GM18858 (cell line): ENCODE results near the gene PTPN1.
A peak's percentile ranks its signal among the peaks of the same experiment; 100 is the strongest.
"Not testable (repeated sequence)": the region's sequence is repeated elsewhere in the genome, so short reads cannot be mapped to it uniquely, and the experiment has no call there.

Experiments
- ATAC-seq: cut with Tn5 transposase; IDR thresholded peaks from one replicate; pipeline ENCODE4 v1.9.1; 2021; ENCODE audit not compliant: unreplicated experiment

PTPN1 gene

DNA sequence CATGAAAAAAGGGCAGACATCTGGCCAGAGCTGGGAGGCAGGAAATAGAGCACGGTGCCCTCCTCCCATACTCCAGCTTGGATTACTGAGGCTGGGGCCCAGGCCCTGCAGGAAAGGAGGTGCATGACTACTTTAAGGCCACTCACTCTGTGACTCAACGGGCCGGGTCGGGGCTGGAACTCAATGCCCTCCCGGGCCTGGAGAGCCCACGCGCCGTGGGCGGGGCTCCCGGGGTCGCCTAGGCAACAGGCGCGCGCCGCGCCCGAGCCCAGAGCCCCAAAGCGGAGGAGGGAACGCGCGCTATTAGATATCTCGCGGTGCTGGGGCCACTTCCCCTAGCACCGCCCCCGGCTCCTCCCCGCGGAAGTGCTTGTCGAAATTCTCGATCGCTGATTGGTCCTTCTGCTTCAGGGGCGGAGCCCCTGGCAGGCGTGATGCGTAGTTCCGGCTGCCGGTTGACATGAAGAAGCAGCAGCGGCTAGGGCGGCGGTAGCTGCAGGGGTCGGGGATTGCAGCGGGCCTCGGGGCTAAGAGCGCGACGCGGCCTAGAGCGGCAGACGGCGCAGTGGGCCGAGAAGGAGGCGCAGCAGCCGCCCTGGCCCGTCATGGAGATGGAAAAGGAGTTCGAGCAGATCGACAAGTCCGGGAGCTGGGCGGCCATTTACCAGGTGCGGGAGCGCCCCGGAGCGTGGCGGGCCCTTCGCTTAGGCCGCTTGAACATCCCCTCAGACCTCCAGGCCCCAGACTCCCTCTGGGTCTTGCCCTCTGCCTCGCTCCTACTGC lies at the start of gene PTPN1:
PTPN1 (plus strand) TSS at position 461 of the 783 bp plus-strand sequence; CDS start at position 606, 145 bp downstream.
- ATAC-seq: peak; percentile 79

DNA sequence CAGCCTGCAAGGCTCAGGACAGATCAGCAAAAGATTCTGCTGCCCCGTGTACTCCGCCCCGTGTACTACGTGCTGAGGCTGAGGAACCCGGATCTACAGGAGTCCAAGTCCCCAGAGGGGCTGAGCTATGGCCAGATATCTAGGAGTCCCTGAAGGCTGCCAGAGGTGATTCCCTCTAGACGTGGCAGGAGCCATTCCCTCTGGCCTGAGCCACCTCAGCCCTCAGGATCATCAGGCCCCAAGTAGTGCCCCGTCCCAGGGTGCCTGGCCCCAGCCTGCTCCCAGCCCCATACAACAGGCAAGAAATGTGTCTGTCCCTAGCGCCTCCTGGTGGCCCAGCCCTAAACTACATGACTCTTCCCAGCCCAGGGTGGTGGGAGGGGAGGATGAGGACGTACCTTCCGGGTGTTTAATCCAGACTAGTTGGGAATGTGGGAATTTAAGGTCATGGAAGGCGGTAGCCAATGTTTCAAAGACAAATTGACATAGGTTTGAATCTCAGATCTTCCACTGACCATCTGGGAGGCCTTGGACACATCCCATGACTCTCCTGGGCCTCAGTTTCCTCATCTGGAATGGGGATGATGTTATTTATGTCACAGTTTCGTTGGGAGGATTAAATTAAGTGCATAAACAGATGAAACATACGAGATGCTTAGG lies 49.4 kb upstream of the PTPN1 start:
- no peak for ATAC-seq

DNA sequence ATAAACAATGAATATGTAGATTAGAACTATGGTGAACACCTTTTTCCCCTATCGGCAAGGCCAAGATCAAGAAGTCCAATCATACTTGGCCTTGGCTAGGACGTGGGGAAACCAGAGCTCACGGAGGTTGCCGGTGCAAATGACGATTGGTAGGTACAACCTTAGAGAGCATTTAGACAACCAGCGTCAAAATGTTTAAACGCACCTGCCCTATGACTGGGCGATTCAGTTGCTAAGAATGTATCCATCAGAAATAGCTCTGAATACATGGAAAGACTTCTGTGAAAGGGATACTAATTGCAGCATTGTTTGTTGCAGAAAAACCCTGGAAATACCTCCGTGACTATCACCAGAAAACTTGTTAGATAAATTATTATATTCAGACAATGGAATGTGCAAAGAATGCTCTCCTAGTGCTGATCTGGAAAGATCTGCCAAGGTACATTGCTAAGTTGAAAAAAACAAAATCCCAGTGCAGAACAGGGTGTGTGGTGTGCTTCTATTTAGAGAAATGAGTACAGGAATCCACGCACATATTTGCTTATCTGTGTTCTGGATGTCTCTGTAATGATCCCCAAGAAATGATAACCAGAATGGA lies 48.0 kb upstream of the PTPN1 start:
- no peak for ATAC-seq

DNA sequence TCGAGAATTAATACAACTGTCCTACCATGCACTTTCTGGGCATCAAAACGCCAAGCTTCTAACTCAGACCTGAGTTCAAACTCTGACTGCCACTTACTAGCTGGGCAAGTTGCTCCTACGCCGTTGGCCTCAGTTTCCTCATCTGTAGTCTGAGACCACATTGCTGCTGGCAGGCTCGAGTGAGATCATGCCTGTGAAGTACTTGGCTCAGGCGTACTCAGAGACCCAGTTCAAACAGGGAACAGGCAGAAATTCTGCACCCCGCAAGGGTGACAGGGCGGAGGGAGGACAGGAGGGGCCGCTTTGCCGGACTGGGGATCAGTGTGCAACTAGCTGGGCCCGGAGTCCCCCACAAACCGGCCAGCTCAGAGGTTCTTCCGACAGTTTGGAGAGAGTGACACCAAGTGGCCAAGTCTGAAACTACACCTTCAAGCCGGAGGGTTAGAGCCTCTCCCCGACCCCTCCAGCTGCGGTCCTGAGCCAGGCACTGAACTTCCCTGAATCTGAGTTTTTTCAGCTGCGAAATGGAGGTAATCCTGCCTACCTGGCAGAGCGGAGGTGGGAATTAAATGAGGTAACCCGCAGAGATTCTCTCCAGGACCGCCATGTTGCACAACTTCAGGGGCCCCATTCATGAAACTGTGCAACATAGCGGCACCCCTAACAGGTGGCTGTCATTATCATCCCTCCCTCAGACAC lies 46.0 kb upstream of the PTPN1 start:
- no peak for ATAC-seq

DNA sequence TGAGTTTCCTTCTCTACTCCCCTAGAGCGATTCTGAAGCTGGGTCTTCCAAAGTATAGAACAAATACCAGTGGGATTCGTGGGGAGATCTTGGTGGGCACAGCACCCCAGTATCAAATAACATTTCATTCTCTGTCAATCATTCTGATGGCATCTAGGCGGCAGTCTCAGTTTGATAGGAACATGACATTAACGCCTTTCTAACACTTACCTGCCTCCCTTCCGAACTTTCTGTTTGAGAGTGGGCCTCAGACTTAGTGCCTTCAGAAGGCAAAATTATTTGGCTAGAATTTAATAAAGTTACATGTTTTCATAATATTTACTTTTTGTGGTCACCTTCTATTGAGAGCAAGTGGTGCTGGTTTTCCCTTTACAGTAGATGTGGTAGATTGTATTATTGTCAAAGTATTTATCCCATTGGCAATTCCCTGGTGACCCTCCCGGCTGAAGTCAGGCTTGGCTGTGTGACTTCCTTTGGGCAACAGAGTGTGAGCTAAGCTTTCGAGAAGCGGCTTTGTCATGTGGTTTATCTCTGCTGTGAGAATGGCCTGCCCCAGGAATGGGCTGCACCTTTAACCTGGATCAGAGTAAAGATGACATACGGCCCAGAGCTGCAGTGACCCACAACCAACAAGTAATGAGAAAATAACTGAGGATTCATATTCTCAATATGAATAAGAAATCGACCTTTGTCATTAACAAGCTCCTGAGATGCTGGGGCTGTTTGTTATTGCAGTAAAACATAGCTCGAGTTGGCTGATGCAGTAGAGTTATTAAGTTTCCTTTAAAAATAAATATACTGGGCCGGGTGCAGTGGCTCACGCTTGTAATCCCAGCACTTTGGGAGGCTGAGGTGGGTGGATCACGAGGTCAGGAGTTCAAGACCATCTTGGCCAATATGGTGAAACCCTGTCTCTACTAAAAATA lies 45.2 kb upstream of the PTPN1 start:
- no peak for ATAC-seq

DNA sequence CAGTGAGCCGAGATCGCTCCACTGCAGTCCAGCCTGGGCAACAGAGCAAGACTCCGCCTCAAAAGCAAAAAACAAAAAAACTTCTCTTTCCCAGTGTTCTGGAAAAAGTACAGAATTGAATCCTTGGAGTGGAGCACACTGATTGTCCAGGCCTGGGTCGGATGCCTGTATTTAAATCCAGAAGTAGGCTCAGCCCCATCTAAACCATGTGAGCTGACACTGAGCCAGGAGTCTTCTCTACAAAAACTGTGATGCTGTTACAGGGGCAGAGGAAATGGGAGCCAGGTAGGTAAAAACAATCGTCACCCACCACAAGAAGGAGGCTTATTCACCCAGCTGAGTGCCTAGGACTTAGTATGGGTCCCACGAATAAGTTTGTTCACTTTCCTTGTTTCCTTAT lies 43.0 kb upstream of the PTPN1 start:
- ATAC-seq: no peak

DNA sequence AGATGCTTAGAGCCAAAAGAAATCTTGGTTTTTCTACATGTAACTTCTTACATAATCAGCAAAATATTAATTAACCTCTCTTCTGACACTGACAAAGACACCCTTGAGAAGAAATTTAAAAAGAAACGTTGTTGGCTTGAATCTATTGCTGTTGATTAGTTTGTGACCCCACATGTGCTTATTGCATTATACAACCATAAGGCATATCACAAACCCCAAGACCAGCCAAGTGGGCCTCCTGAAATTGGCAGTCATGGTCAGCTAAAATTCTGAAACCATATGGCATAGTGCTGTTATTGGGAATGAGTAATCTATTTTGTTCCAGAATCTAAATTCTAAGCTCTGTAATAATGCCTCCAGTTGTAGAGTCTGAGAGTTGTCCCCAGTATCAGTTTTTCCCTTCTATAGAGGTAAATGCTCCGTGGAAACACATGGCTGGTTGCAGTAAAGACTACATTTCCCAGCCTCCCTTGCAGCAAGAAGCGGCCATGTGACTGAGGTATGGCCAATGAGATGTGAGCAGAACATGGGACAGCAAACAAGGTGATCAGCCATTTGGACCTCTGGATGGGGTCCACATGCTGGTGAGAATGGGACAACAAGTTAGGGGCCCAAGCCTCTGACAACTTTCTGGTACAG lies 42.3 kb upstream of the PTPN1 start:
- ATAC-seq: no peak

DNA sequence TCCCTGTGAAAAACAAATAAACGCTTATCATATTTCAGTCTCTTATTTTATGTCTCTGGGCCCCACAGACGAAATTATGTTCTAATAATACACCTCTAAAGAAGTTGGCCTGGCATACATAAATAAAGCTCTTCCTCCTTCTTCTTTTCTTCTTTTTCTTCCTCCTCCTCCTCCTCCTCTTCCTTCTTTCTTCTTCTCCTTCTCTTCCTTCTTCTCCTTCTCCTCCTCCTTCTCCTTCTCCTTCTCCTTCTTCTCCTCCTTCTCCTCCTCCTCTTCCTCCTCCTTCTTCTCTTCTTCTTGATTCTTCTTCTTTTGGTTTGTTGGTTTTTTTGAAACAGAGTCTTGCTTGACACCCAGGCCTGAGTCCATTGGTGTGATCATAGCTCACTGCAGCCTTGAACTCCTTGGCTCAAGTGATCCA lies 41.8 kb upstream of the PTPN1 start:
- ATAC-seq: no peak

DNA sequence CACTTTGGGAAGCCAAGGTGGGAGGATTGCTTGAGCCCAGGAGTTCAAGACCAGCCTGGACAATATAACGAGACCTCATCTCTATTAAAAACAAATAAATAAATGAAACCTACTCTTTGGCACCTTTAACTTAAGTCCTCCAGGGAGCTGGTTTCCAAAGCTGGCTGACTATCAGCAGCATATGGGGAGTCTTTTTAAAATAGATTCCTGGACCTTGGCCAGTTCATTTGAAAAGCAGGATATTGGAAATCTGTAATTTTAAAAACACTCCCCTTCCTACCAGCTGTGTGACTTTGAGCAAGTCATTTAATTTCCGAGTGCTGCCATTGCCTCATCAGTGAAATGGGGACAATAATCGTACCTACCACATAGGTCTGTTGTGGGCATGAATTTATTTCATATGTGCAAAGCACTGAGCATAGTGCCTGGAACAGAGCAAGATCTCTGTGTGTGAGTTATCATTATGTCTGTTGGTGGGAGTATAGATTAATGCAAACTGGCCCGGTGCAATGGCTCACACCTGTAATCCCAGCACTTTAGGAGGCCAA lies 40.9 kb upstream of the PTPN1 start:
- no peak for ATAC-seq

DNA sequence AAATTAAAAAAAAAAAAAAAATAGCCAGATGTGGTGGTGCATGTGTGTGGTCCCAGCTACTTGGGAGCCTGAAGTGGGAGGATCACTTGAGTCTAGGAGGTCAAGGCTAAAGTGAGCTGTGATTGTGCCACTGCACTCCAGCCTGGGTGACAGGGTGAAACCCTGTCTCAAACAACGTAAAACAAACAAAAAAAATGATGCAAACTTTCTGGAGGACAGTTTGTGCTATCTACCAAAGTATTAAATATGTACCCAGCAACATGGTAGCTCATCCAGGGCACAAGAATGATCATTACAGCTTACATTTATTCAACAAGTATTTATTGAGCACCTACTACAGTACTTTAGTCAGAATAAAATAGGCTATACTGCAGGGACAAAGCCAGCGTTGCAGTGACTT lies 40.4 kb upstream of the PTPN1 start:
- no peak for ATAC-seq

DNA sequence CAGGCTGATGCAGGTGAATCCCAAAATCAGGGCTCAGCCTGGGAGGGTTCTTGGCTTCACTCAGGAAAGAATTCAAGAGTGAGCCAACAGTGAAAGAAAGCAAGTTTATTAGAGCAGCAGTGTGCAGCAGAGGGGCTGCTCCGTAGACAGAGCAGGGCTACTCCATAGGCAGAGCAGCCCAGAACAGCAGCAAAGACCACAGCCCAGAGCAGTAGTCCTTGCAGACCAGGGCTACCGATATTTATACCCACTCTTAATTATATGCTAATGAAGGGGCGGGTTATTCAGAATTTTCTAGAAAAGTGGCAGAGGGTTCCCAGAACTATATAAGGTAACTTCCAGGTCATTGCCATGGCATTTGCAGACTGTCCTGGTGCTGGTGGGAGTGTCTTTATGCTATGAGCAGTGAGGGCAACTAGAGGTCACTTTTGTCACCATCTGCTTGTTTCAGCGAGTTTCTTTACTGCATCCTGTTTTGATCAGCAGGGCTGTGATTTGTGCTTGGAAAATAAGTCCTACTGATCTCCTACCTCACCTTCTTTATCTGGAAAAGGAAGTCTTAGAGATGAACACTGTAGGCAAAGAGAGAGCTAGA lies 39.8 kb upstream of the PTPN1 start:
- ATAC-seq: no peak

DNA sequence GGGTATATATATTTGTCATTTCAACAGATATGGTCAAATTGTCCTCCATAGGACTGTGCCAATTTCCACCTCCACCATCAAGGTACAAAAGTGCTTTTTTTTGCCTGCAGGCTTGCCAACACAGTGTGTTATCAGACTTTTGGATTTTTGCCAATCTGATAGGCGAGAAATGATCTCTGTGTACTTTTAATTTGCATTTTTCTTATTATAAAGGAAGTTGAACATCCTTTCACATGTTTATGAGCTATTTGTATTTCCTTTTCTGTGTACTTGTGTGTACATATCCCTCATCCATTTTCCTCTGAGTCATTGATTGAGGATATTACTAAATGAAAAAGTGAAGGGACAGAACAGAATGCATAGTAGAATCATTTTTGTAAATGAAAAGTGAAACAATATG lies 39.0 kb upstream of the PTPN1 start:
- no peak for ATAC-seq

DNA sequence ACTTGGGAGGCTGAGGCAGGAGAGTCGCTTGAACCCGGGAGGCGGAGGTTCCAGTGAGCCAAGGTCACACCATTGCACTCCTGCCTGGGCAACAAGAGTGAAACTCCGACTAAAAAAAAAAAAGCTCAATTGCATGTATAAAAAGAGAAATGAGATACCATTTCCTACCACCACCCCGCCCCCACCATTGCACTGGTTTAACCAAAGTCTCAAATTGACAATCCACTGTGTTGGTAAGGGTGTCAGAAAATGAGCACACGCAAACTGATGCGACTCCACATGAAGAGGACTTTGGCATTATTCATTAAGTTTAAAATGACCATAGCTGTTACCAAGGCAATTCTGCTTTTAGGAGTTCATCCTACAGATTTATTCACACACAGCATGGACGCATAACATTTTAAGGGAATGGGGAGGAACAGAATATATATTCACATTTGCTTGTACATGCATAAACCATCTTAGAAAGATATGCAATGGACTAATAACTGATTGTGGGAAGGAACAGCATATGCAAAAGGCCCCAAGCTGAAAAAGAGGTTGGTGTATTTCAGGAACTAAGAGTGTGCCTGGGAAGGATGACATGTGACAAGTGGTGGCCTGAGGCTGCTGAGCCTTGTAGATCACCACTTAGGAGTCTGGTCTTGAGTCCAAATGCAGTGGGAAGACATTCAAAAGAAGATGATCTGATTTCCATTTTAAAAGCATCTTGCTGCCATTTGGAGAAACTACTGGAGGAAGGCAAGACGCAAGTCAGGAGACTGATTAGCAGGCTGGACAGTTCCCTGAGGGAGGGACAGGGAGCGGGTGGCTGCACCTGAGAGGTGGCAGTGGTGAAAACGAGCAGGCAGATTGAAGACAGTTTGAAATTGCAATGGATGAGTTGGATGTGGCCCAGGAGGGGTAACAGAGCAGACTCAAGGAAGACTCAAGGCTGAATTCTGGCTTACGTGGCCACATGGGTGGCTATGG lies 37.2 kb upstream of the PTPN1 start:
- no peak for ATAC-seq

DNA sequence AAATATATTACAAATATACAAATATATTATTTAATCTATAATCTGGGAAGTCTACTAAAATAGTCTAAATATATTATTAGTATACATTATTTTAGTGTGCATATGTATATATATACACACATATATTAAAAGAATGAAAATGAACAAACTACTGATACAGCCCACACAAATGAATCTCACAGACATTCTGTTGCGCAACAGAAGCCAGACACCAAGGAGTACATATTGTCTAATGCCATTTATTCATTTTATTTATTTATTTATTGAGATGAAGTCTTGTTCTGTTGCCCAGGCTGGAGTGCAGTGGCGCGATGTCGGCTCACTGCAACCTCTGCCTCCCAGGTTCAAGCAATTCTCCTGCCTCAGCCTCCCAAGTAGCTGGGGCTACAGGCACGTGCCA lies 35.8 kb upstream of the PTPN1 start:
- not testable (repeated sequence) for ATAC-seq

DNA sequence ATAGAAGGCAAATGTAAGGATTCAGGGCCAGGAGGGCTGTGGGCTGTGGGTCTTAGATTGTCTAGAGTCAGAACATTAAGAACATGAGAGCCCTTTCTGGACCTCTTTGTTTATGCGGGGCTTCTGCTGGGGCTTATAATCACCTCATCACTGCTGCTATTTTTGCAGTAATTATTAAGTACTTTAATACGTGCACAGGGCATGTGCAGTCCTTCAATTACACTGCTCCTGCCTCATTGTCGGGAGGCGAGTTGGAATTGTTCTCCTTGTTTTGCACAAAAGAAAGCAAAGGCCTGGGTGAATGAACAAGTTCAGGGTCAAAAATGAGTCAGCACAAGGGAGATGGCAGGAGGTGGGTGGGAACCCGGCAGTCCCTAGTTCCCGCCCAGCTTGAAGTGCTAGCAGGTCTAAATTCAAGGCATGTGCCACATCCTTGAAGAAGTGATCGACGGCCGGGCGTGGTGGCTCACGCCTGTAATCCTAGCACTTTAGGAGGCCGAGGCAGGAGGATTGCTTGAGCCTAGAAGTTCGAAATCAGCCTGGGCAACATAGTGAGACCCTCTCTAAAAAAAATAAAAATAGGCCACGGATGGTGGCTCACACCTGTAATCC lies 34.4 kb upstream of the PTPN1 start:
- no peak for ATAC-seq

DNA sequence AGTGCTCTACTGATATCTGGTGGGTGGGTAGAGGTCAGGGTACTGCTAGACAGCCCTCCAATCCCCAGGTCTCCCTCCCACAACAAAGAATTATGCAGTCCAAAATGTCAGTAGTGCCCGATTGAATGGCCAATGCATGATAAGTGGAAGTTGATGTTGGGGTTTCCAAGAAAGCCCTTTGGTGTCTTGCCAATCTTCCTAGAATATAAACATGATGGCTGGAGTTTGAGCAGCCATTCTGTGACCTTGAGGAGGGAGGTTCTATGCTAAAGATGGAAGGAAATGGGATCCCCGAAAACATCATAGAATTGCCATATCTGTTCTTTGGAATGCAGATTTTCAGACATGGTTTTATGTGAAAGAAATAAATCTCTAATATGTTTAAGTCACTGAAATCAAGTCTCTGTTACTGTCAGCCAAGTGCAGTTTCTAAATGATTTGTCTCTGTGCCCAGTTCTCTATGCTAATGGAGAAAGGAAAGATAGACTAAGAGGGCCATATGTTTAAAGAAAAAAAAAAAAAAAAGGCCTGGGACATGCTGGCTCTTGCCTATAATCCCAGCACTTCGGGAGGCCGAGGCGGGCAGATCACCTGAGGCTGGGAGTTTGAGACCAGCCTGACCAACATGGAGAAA lies 32.8 kb upstream of the PTPN1 start:
- ATAC-seq: no peak
